ENCODE results near the gene ELL.
A peak's percentile ranks its signal among the peaks of the same experiment; 100 is the strongest.

ELL gene

GRCh38 chr19:18433015-18433691, 88.7 kb downstream of the ELL start:
- 0 out of 2 replicates have a peak, but pooled peaks have one; percentile 3 for TF ChIP-seq ESRRG (CRISPR knock-in tag; IDR thresholded peaks at IDR 0.05)
- no peak for TF ChIP-seq ARNTL (CRISPR knock-in tag; IDR thresholded peaks at IDR 0.05; ENCODE audit: borderline replicate concordance, low read depth)
- TF ChIP-seq ZFP3 (CRISPR knock-in tag; IDR thresholded peaks at IDR 0.05) = peak; percentile 40; the same call in 1 of the 2 replicates
- TF ChIP-seq, protein P1, sequence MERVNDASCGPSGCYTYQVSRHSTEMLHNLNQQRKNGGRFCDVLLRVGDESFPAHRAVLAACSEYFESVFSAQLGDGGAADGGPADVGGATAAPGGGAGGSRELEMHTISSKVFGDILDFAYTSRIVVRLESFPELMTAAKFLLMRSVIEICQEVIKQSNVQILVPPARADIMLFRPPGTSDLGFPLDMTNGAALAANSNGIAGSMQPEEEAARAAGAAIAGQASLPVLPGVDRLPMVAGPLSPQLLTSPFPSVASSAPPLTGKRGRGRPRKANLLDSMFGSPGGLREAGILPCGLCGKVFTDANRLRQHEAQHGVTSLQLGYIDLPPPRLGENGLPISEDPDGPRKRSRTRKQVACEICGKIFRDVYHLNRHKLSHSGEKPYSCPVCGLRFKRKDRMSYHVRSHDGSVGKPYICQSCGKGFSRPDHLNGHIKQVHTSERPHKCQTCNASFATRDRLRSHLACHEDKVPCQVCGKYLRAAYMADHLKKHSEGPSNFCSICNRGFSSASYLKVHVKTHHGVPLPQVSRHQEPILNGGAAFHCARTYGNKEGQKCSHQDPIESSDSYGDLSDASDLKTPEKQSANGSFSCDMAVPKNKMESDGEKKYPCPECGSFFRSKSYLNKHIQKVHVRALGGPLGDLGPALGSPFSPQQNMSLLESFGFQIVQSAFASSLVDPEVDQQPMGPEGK (CRISPR knock-in tag; IDR thresholded peaks at IDR 0.05; ENCODE audit: borderline replicate concordance) = peak; percentile 73; the same call in 1 of the 2 replicates
- no peak for ATAC-seq

- ATAC-seq = no peak
- no peak for TF ChIP-seq POU6F1 (CRISPR knock-in tag; IDR thresholded peaks at IDR 0.05; ENCODE audit: borderline replicate concordance, low read depth)
Observed at GRCh38 chr19:18432275-18433014, 89.4 kb downstream of the ELL start.

DNA sequence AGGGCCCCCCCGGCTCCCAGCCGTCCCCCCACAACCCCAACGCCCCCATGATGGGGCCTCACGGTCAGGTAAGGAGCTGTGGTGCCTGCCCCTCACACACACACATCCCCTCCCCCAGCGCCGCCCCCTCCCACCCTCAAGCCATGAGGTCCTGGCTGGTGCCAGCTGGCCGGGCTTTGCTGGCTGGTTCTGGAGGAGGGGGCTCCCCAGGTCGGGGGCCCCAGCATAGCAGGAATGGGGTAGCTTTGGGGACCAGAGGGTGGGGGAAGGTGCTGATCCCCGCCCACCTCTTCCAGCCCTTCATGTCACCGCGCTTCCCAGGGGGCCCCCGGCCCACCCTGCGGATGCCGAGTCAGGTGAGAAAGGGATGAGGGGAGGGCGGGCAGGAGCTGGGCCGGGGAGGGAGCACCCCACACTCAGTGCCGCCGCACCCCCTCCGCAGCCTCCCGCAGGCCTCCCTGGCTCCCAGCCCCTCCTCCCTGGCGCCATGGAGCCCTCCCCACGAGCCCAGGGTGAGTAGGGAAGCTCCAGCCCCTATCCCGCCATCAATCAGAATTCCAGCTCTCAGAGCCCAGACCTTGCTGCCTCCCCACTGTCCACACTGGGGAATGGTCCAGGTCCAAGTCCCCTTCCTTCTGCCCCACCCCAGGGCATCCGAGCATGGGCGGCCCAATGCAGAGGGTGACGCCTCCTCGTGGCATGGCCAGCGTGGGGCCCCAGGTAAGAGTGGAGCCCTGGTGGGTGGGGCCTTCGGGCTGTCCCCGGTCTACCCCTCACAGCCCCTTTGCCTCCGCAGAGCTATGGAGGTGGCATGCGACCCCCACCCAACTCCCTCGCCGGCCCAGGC, 90.3 kb downstream of the ELL start:
- TF ChIP-seq, protein P2, sequence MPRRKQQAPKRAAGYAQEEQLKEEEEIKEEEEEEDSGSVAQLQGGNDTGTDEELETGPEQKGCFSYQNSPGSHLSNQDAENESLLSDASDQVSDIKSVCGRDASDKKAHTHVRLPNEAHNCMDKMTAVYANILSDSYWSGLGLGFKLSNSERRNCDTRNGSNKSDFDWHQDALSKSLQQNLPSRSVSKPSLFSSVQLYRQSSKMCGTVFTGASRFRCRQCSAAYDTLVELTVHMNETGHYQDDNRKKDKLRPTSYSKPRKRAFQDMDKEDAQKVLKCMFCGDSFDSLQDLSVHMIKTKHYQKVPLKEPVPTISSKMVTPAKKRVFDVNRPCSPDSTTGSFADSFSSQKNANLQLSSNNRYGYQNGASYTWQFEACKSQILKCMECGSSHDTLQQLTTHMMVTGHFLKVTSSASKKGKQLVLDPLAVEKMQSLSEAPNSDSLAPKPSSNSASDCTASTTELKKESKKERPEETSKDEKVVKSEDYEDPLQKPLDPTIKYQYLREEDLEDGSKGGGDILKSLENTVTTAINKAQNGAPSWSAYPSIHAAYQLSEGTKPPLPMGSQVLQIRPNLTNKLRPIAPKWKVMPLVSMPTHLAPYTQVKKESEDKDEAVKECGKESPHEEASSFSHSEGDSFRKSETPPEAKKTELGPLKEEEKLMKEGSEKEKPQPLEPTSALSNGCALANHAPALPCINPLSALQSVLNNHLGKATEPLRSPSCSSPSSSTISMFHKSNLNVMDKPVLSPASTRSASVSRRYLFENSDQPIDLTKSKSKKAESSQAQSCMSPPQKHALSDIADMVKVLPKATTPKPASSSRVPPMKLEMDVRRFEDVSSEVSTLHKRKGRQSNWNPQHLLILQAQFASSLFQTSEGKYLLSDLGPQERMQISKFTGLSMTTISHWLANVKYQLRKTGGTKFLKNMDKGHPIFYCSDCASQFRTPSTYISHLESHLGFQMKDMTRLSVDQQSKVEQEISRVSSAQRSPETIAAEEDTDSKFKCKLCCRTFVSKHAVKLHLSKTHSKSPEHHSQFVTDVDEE (CRISPR knock-in tag; IDR thresholded peaks at IDR 0.05) = no peak
- TF ChIP-seq ZC3H10 (CRISPR knock-in tag; IDR thresholded peaks at IDR 0.05) (no peak), CREB5 (CRISPR knock-in tag; IDR thresholded peaks at IDR 0.05; ENCODE audit: low read depth) (no peak), TOX (CRISPR knock-in tag; IDR thresholded peaks at IDR 0.05; ENCODE audit: borderline replicate concordance) (no peak), PPARA (CRISPR knock-in tag; IDR thresholded peaks at IDR 0.05; ENCODE audit: borderline replicate concordance) (no peak), CSRNP3 (CRISPR knock-in tag; IDR thresholded peaks at IDR 0.05) (no peak), ZNF8 (CRISPR knock-in tag; IDR thresholded peaks at IDR 0.05) (no peak), ZFP30 (CRISPR knock-in tag; IDR thresholded peaks at IDR 0.05) (no peak), ZNF70 (CRISPR knock-in tag; IDR thresholded peaks at IDR 0.05) (no peak), GLIS3 (CRISPR knock-in tag; IDR thresholded peaks at IDR 0.05) (no peak), TCF4 (CRISPR knock-in tag; IDR thresholded peaks at IDR 0.05; ENCODE audit: borderline replicate concordance) (no peak), POU6F1 (CRISPR knock-in tag; IDR thresholded peaks at IDR 0.05; ENCODE audit: borderline replicate concordance, low read depth) (no peak), BACH2 (CRISPR knock-in tag; IDR thresholded peaks at IDR 0.05; ENCODE audit: borderline replicate concordance) (no peak), SNAI2 (CRISPR knock-in tag; IDR thresholded peaks at IDR 0.05) (no peak), OSR1 (CRISPR knock-in tag; IDR thresholded peaks at IDR 0.05) (no peak), RARB (CRISPR knock-in tag; IDR thresholded peaks at IDR 0.05) (no peak)
- TF ChIP-seq, protein P1 (CRISPR knock-in tag; IDR thresholded peaks at IDR 0.05; ENCODE audit: borderline replicate concordance) = no peak
- no peak for ATAC-seq

Data from SK-N-SH treated with all-trans-retinoic acid at 6 μM for 48 hours (cell line).